ENCODE measurements around the gene MTUS2.

MTUS2 gene

GRCh38 chr13:28830580-28830979 is 10.4 kb downstream of the MTUS2 start:
- TF ChIP-seq GATA1 (IDR thresholded peaks at IDR 0.05; ENCODE audit: low read depth, low read length) = no peak
- no peak for DNase-seq

- TF ChIP-seq GATA1 (IDR thresholded peaks at IDR 0.05; ENCODE audit: low read depth, low read length) (no peak), POLR2A (IDR thresholded peaks at IDR 0.05; ENCODE audit: low read length) (no peak)
These were observed 11.0 kb downstream of the MTUS2 start for GRCh38 chr13:28831117-28831516.

GRCh38 chr13:28837111-28837510 is 17.0 kb downstream of the MTUS2 start:
- TF ChIP-seq GATA1 (IDR thresholded peaks at IDR 0.05; ENCODE audit: low read depth, low read length) (no peak), POLR2A (IDR thresholded peaks at IDR 0.05; ENCODE audit: low read length) (no peak)
- no peak for DNase-seq

More at GRCh38 chr13:28831117-28831516, 11.0 kb downstream of the MTUS2 start:
- DNase-seq = no peak

- TF ChIP-seq POLR2A (IDR thresholded peaks at IDR 0.05; ENCODE audit: low read length) (no peak), GATA1 (IDR thresholded peaks at IDR 0.05; ENCODE audit: low read depth, low read length) (no peak)
- DNase-seq = no peak
These were observed 23.5 kb downstream of the MTUS2 start for GRCh38 chr13:28843639-28844038.

- TF ChIP-seq POLR2A (IDR thresholded peaks at IDR 0.05; ENCODE audit: low read length) (no peak), GATA1 (IDR thresholded peaks at IDR 0.05; ENCODE audit: low read depth, low read length) (no peak)
- no peak for DNase-seq
These were observed 29.3 kb downstream of the MTUS2 start for GRCh38 chr13:28849441-28849840.

GRCh38 chr13:28850226-28850625 is 30.1 kb downstream of the MTUS2 start:
- no peak for DNase-seq
- no peak for TF ChIP-seq GATA1 (IDR thresholded peaks at IDR 0.05; ENCODE audit: low read depth, low read length)
- no peak for TF ChIP-seq POLR2A (IDR thresholded peaks at IDR 0.05; ENCODE audit: low read length)

- DNase-seq = no peak
- TF ChIP-seq GATA1 (IDR thresholded peaks at IDR 0.05; ENCODE audit: low read depth, low read length) (no peak), POLR2A (IDR thresholded peaks at IDR 0.05; ENCODE audit: low read length) (no peak)
These were observed 31.3 kb downstream of the MTUS2 start for GRCh38 chr13:28851422-28851821.

- no peak for DNase-seq
- TF ChIP-seq GATA1 (IDR thresholded peaks at IDR 0.05; ENCODE audit: low read depth, low read length) (no peak), POLR2A (IDR thresholded peaks at IDR 0.05; ENCODE audit: low read length) (no peak)
These were observed 34.5 kb downstream of the MTUS2 start for GRCh38 chr13:28854657-28855056.

GRCh38 chr13:28856287-28856686 is 36.1 kb downstream of the MTUS2 start:
- no peak for DNase-seq
- TF ChIP-seq POLR2A (IDR thresholded peaks at IDR 0.05; ENCODE audit: low read length) = no peak
- no peak for TF ChIP-seq GATA1 (IDR thresholded peaks at IDR 0.05; ENCODE audit: low read depth, low read length)

GRCh38 chr13:28859069-28859468 is 38.9 kb downstream of the MTUS2 start:
- no peak for TF ChIP-seq POLR2A (IDR thresholded peaks at IDR 0.05; ENCODE audit: low read length)
- TF ChIP-seq GATA1 (IDR thresholded peaks at IDR 0.05; ENCODE audit: low read depth, low read length) = no peak
- no peak for DNase-seq

- TF ChIP-seq POLR2A (IDR thresholded peaks at IDR 0.05; ENCODE audit: low read length) = no peak
- TF ChIP-seq GATA1 (IDR thresholded peaks at IDR 0.05; ENCODE audit: low read depth, low read length) = no peak
- DNase-seq = no peak
These were observed 39.6 kb downstream of the MTUS2 start for GRCh38 chr13:28859717-28860116.

GRCh38 chr13:28864544-28864943 is 44.4 kb downstream of the MTUS2 start:
- no peak for TF ChIP-seq POLR2A (IDR thresholded peaks at IDR 0.05; ENCODE audit: low read length)
- TF ChIP-seq GATA1 (IDR thresholded peaks at IDR 0.05; ENCODE audit: low read depth, low read length) = no peak
- DNase-seq = no peak

- no peak for TF ChIP-seq GATA1 (IDR thresholded peaks at IDR 0.05; ENCODE audit: low read depth, low read length)
- TF ChIP-seq POLR2A (IDR thresholded peaks at IDR 0.05; ENCODE audit: low read length) = no peak
- no peak for DNase-seq
These were observed 45.1 kb downstream of the MTUS2 start for GRCh38 chr13:28865149-28865744.

- TF ChIP-seq GATA1 (IDR thresholded peaks at IDR 0.05; ENCODE audit: low read depth, low read length) (no peak), POLR2A (IDR thresholded peaks at IDR 0.05; ENCODE audit: low read length) (no peak)
- no peak for DNase-seq
These were observed 45.8 kb downstream of the MTUS2 start for GRCh38 chr13:28865951-28866350.

- TF ChIP-seq POLR2A (IDR thresholded peaks at IDR 0.05; ENCODE audit: low read length) (no peak), GATA1 (IDR thresholded peaks at IDR 0.05; ENCODE audit: low read depth, low read length) (no peak)
- DNase-seq = no peak
These were observed 46.8 kb downstream of the MTUS2 start for GRCh38 chr13:28866932-28867331.

- DNase-seq = no peak
- TF ChIP-seq GATA1 (IDR thresholded peaks at IDR 0.05; ENCODE audit: low read depth, low read length) (no peak), POLR2A (IDR thresholded peaks at IDR 0.05; ENCODE audit: low read length) (no peak)
These were observed 47.4 kb downstream of the MTUS2 start for GRCh38 chr13:28867564-28867963.

Measured in erythroblast (primary cell).